Stimulated activated naive B cell treated with anti-CD40 and anti-IgM and Interleukin-4, amounts not matched to agents 10 μg/mL and 1 μg/mL and 100 μg/mL, for 72 hours (primary cell): ENCODE data around the gene ACSL1.

Source experiments
- ATAC-seq, 2 donors: fragments of 150-1000 bp; cut with Tn5 transposase; replicated peaks; 2 replicates each; pipeline ENCODE4 v1.10.0; 2021; ENCODE audit warnings: moderate library complexity in 1 of 2
- DNase-seq: peaks from one replicate; pipeline ENCODE4 v3.0.0; 2021
- H3K27ac Mint-ChIP-seq: one replicate; pipeline ENCODE4 v1.8.0; 2022; ENCODE audit warnings: mild to moderate bottlenecking, mixed read lengths
- H3K27me3 Mint-ChIP-seq, 2 donors: one replicate each; pipeline ENCODE4 v1.8.0; 2022; ENCODE audit warnings: mixed read lengths in 2 of 2
- H3K36me3 Mint-ChIP-seq, 2 donors: one replicate each; pipeline ENCODE4 v1.8.0; 2022; ENCODE audit warnings: mixed read lengths in 2 of 2, mild to moderate bottlenecking in 1 of 2
- H3K4me1 Mint-ChIP-seq, 2 donors: one replicate each; pipeline ENCODE4 v1.8.0; 2022; ENCODE audit warnings: mixed read lengths in 2 of 2, mild to moderate bottlenecking in 1 of 2
- H3K4me3 Mint-ChIP-seq, 2 donors: one replicate each; pipeline ENCODE4 v1.8.0; 2022; ENCODE audit warnings: mild to moderate bottlenecking in 2 of 2, mixed read lengths in 2 of 2, moderate library complexity in 1 of 2
- H3K9me3 Mint-ChIP-seq, 2 donors: one replicate each; pipeline ENCODE4 v1.8.0; 2022; ENCODE audit warnings: mixed read lengths in 2 of 2, mild to moderate bottlenecking in 1 of 2

Gene ACSL1

DNA sequence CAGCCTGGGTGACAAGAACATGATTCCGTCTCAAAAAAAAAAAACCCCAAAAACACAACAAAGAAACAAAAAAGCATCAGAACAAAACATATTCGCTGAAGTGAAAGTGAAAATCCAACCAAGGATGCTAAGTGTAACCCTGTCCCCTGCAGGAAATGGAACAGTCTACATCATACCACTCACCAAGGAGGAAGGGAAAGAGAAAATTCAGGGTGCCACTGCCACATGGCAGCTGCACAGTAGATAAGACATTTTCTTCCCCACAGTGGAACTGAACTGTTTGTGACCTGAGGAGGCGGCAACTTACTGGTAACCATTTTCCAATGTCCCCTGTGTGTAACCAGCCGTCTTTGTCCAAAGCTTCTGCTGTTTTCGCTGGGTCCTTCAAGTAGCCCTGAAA, 63.7 kb downstream of the ACSL1 start:
- H3K4me3 Mint-ChIP-seq = no peak overlapping the region
- no peaks in the 10 kb centered on the region for H3K27me3 Mint-ChIP-seq
- H3K4me1 Mint-ChIP-seq = peaks cover 11 to 19% of the 10 kb centered on the region in 2 donors
- H3K36me3 Mint-ChIP-seq = peaks cover 68 to 72% of the 10 kb centered on the region in 2 donors
- peak overlapping the region; percentile 57 for H3K27ac Mint-ChIP-seq
- DNase-seq = no peak
- peak; percentile 97 to 98 for ATAC-seq
- H3K9me3 Mint-ChIP-seq = no peaks in the 10 kb centered on the region

DNA sequence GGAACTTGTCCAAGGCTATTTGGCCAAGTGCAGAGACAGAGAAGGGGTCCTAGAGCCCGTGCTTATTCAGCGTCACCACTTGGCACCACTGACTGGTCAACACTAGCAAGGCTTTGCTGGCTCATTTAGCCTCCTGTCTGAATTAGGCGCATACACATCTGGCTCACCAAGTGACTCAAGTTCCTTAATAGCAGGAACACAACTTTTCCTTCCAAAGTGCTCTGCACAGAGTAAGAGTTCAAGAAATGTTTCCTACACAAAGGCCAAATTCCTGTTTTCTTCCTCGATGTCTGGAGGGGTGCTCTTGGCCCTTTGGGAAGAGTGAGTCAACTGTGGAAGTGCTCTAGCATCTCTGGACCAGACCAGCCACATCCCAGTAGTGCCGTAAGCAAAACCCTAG, 65.1 kb downstream of the ACSL1 start:
- H3K27ac Mint-ChIP-seq = no peak overlapping the region
- no peaks in the 10 kb centered on the region for H3K27me3 Mint-ChIP-seq
- peaks cover 11 to 19% of the 10 kb centered on the region in 2 donors for H3K4me1 Mint-ChIP-seq
- no peak for ATAC-seq
- peaks cover 68 to 72% of the 10 kb centered on the region in 2 donors for H3K36me3 Mint-ChIP-seq
- no peak overlapping the region for H3K4me3 Mint-ChIP-seq
- no peak for DNase-seq
- H3K9me3 Mint-ChIP-seq = no peaks in the 10 kb centered on the region

DNA sequence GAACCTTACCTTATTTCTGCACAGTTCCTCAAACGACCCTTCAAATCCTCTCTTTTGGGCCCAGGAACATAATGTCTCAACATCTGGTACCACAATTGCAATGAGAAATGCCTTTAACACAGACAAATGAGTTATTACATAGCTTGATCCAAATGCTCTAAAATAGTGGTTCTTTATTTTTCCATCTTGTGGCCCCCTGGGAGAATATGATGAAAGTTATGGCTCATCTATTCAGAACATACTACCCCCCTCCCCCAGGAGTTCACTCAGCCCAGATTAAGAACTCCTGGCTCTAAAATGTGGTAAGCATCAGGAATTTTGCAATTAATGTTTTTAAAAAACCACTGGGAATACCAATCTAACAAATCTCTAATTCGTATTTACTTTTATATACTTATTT, 68.0 kb downstream of the ACSL1 start:
- DNase-seq = no peak
- H3K36me3 Mint-ChIP-seq = peaks cover 71 to 77% of the 10 kb centered on the region in 2 donors
- H3K9me3 Mint-ChIP-seq = no peaks in the 10 kb centered on the region
- H3K27ac Mint-ChIP-seq = no peak overlapping the region
- H3K4me1 Mint-ChIP-seq = peaks cover 7 to 15% of the 10 kb centered on the region in 2 donors
- no peak for ATAC-seq
- no peak overlapping the region for H3K4me3 Mint-ChIP-seq
- no peaks in the 10 kb centered on the region for H3K27me3 Mint-ChIP-seq

DNA sequence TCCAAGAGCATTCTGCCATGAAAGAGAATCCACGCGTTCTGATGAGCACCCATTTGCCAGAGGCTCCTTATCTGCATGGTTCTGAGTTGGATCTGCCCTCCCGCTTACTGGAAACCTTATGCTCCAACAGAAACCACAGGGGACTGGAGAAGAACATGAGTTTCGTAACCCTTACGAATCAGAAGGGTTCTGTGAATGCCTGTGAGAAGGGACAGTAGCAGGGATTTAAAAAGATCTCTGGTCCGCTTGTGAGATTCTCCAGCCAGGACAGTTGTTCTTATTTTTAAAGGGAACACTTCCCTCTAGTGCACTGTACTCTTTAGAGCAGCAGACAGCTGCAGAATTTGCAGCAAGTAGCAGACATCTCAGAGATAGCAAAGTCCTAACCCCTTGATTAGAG, 69.4 kb downstream of the ACSL1 start:
- H3K27ac Mint-ChIP-seq = no peak overlapping the region
- no peaks in the 10 kb centered on the region for H3K9me3 Mint-ChIP-seq
- no peak overlapping the region for H3K4me3 Mint-ChIP-seq
- peaks cover 3 to 15% of the 10 kb centered on the region in 2 donors for H3K4me1 Mint-ChIP-seq
- H3K36me3 Mint-ChIP-seq = peaks cover 68 to 80% of the 10 kb centered on the region in 2 donors
- no peak for ATAC-seq
- no peak for DNase-seq
- no peaks in the 10 kb centered on the region for H3K27me3 Mint-ChIP-seq

DNA sequence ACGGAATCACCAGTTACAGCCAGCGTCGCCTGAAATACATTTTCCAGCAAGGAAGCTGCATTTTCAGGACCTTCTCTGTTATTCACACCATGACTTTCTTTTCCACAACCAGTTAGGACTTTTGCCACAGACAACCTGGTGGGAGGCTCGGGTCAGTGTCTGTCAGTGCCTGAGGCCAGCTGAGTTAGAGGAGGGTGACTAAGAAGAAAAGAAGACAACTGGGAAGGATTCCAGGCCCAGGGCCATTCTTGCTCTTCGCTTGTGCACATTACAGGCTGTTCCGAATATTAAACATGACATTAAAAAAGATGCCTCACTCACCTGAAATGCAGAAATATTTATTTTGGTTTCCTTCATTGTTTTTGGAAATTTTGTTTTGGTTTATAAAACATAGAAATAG, 70.5 kb downstream of the ACSL1 start:
- Mint-ChIP-seq H3K9me3 (no peaks in the 10 kb centered on the region), H3K36me3 (peaks cover 63 to 83% of the 10 kb centered on the region in 2 donors)

DNA sequence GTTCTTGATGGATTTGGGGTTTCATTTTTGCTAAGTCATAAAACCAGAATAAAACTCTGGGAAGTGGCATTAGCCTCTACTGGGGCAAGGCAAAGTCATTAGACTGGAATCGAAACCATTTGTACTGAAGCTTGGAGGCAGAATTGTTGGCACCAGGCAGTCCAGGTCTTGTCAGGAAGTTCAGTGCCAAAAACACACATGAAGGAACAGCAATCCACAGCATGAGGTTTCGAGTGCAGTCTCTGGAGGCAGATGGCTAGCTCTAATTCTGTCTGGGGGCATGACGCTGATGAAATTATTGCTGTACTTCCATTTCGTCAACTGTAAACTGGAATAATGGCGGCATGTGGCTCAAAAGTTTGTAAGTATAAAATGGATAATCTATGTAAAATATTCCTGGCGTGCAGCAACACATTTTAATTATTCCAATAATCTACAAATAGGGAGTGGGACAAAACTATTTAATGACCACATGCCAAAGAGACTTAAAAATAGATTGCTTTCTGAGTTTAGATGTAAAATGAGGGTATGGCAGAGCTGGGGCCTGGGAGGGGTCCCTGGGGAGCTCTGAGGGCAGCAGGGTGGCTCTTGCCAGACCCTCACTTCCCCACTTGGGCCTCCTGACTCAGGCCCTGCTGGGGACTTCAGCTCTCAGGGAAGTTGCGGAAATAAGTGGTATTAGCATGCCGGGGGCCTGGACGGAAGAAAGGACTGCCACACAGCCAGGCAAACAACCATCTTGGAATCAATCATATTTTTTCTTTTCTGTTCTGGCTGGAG, 73.1 kb downstream of the ACSL1 start:
- Mint-ChIP-seq H3K4me3 (no peak overlapping the region), H3K36me3 (peaks cover 53 to 78% of the 10 kb centered on the region in 2 donors), H3K4me1 (peaks cover 21 to 42% of the 10 kb centered on the region in 2 donors), H3K27me3 (no peaks in the 10 kb centered on the region), H3K27ac (no peak overlapping the region), H3K9me3 (no peaks in the 10 kb centered on the region)
- ATAC-seq (no peak), DNase-seq (no peak)

More for the DNA sequence above, 70.5 kb downstream of the ACSL1 start:
- peaks cover 11 to 26% of the 10 kb centered on the region in 2 donors for H3K4me1 Mint-ChIP-seq
- H3K4me3 Mint-ChIP-seq = no peak overlapping the region
- ATAC-seq = no peak
- no peak for DNase-seq
- no peaks in the 10 kb centered on the region for H3K27me3 Mint-ChIP-seq
- H3K27ac Mint-ChIP-seq = no peak overlapping the region

DNA sequence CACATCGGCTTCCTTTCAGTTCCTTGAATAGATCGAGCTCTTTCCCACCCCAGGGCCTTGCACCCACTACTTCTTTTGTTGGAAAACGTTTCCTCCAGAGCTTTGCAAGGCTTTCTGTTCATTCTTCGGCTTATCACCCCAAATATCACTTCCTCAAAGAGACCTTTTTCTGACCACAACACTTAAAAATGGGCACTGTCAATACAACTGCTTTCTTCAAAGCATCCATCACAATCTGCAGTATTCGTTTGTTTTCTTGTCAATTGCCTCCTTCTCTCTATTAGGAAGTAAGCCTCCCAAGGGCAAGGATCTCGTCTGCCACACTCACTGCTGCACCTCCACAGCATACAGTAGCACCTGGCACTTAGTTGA, 74.2 kb downstream of the ACSL1 start:
- Mint-ChIP-seq H3K27me3 (no peaks in the 10 kb centered on the region), H3K4me1 (peaks cover 27 to 53% of the 10 kb centered on the region in 2 donors), H3K27ac (peak overlapping the region; percentile 70), H3K36me3 (peaks cover 49 to 71% of the 10 kb centered on the region in 2 donors), H3K4me3 (no peak overlapping the region), H3K9me3 (no peaks in the 10 kb centered on the region)
- ATAC-seq = peak in 1 of 2 donors; percentile 2
- DNase-seq = no peak

DNA sequence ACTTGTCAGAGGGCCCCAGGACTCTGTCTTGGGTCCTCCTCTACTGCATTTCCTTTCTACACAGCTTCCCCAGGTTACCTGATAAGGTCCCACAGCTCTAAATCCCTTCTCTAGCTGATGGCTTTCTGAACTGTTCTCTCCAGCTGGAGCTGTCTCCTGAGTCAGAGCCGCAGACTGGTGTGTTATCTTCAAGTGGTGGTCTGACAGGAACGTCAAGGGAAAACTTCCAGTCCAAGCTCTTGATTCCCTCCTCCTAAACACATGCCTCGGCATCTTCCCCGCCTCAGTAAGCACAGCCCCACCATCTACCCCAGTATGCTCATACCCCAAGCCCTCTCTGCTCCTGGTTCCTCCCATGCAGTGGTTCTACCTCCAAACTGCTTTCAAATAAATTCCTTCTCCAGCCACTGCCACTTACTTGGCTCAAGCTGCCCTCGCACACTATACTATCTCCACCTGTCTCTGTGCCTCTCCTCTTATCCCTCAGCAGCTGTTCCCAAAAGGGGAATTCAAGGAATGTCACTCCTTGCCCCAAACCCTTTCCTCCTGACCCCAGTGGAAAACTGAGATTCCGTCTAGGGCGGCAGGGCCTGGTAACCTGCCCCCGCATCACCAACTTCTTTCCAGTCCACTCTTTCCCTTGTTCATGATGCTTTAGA, 74.7 kb downstream of the ACSL1 start:
- DNase-seq (no peak), ATAC-seq (no peak)
- Mint-ChIP-seq H3K27ac (peak overlapping the region; percentile 70), H3K27me3 (no peaks in the 10 kb centered on the region), H3K9me3 (no peaks in the 10 kb centered on the region), H3K4me3 (no peak overlapping the region), H3K36me3 (peaks cover 44 to 66% of the 10 kb centered on the region in 2 donors), H3K4me1 (peaks cover 32 to 58% of the 10 kb centered on the region in 2 donors)

DNA sequence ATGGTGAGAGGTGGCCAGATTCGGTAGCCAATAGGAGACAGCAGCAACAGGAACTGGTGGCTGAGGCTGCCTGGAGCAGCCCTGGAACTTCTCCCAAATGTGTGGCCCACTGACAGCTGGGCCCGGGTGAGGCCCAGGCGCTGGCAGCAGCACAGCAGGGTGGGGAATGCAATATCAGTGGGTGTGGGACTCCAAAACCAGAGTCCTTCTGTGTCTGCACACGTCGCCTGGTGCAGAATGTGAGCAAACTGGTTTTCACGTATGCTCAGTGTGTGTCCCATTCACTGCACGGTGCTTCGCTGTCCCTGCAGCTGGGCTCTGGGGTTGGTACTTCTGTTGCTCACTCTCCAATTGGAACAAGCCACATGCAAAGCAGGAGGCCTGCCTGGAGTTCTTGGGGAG, 77.5 kb downstream of the ACSL1 start:
- no peaks in the 10 kb centered on the region for H3K27me3 Mint-ChIP-seq
- ATAC-seq = no peak

DNA sequence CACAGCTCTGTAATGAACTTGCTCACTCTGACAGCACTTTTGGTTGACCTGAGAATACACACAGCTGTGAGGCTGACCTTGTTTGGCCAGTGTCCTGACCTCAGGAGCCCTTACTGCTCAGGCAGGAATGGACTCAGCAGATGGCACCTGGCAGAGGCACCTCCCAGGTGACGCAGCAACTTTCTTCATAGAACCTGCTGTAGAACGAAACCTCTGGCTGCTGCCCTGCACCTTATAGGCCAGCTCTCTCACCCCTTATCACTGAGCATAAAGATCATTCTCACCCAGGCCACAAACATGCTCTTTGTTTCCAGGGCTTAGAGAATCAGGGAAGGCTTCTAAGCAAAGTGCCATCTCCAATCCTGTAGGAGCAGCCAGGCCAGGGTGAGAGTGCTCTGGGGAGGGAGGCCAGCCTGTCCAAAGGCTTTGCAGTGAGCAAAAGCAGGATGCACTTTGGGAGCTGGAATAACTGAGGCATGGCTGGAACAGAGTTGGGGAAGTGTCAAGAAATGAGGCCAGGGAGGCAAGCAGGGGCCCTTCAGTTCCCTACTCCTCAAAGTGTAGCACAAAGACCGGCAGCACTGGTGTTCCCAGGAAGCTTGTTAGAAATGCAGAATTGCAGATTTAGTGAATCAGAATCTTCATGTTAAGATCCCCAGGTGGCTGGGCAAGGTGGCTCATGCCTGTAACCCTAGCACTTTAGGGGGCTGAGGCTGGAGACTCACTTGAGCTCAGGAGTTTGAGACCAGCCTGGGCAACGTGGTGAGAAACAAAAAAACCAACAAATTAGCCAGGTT, 78.5 kb downstream of the ACSL1 start:
- ATAC-seq (no peak), DNase-seq (no peak)
- H3K36me3 Mint-ChIP-seq = peaks cover 12 to 36% of the 10 kb centered on the region in 2 donors
- peak overlapping the region; percentile 63 for H3K27ac Mint-ChIP-seq
- H3K9me3 Mint-ChIP-seq = no peaks in the 10 kb centered on the region
- H3K27me3 Mint-ChIP-seq = no peaks in the 10 kb centered on the region
- peaks cover 36 to 54% of the 10 kb centered on the region in 2 donors for H3K4me1 Mint-ChIP-seq
- H3K4me3 Mint-ChIP-seq = no peak overlapping the region

More for the DNA sequence above, 77.5 kb downstream of the ACSL1 start:
- no peak for DNase-seq
- H3K27ac Mint-ChIP-seq = peak overlapping the region; percentile 32
- no peak overlapping the region for H3K4me3 Mint-ChIP-seq
- H3K9me3 Mint-ChIP-seq = no peaks in the 10 kb centered on the region
- H3K36me3 Mint-ChIP-seq = peaks cover 21 to 43% of the 10 kb centered on the region in 2 donors
- H3K4me1 Mint-ChIP-seq = peaks cover 36 to 61% of the 10 kb centered on the region in 2 donors

DNA sequence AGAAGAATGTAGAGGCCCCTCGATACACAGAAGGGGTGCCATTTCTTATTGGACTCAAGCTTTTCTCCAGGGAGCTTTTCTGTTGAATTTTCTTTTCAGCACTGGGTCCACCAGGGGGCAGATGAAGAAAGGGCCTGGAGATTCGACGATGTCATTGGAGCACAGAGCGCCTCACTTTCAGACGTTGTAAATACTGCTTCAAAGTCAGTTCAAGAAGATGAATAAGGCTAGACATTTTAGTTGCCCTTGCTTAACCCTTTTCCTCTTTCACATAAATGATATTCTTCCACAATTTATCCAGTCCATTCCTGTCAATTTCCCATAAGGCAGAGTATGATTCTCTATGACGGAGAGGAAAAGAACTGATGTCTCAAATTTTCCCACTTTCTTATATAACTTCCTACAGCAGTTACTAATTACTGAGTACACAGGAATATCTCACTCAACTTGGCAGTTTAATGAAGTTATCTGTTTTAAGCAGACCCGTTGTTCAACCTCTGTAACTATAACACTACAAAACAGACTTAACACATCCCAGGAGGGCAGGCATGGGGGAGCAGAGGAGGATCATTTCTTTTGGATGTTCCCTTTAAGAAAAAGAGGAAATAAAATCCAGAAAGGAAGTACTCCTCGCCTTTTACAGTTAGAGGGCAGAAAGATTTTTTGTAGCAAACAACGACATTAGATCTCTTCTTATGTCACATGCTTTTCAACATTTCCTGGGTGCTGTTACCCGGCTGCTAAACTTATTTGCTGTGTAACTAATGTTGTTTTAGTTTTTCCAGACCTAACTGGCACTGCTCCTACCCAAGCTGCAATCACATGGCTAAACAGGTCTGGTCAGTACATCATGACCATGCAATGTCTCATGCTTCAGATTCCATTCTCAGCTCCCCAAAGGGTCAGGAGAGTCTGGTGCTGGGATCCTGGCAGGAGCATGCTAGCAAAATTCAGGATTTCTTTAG, 79.7 kb downstream of the ACSL1 start:
- Mint-ChIP-seq H3K27me3 (no peaks in the 10 kb centered on the region), H3K27ac (peak overlapping the region; percentile 4)
- DNase-seq = peak; percentile 35

DNA sequence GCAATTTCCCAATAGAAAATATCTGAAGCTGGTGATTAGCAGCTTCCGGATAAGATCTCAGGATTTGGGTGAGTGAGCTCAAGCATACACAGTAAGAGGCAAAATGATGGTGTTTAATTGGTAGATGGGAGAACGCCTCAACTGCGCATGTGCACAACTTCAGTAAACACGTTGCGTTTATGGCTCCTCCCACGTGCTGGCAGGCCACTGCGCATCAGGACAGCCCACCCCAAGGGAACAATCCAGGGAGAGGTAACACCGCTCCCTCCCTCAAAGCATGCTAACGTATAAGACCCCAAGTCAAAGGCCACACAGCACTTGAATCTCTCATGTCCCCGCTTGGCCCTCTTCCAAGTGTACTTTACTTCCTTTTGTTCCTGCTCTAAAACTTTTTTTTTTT, 81.5 kb downstream of the ACSL1 start:
- H3K4me3 Mint-ChIP-seq = no peak overlapping the region
- ATAC-seq = no peak
- H3K27ac Mint-ChIP-seq = no peak overlapping the region

More for the DNA sequence above, 79.7 kb downstream of the ACSL1 start:
- Mint-ChIP-seq H3K4me3 (no peak overlapping the region), H3K36me3 (peaks cover 10 to 27% of the 10 kb centered on the region in 2 donors), H3K9me3 (no peaks in the 10 kb centered on the region), H3K4me1 (peaks cover 31 to 44% of the 10 kb centered on the region in 2 donors)
- peak; percentile 74 to 77 for ATAC-seq

DNA sequence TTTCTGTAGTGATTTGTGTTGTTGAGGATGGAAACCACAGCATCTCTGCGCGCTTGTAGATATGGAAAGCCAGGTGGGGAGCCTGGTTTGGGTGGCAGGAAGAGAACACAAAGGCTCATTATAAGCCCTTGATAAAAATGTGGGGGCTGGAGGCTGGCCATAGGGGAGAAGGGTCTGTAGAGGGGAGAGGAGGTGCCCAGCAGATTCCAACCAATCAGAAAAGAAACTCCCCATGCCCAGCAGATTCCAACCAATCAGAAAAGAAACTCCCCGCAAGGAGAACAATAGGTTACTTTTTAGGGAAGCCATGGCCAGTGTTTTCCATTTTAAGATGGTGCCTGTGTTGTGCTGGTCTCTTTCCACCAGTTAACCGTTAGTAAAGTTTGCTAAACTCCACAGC, 82.1 kb downstream of the ACSL1 start:
- no peak for DNase-seq
- Mint-ChIP-seq H3K4me3 (peak overlapping the region in 1 of 2 donors; percentile 14), H3K27me3 (no peaks in the 10 kb centered on the region), H3K9me3 (peaks cover 0 to 1% of the 10 kb centered on the region in 2 donors), H3K27ac (no peak overlapping the region), H3K36me3 (peaks cover 5 to 15% of the 10 kb centered on the region in 2 donors), H3K4me1 (peaks cover 27 to 28% of the 10 kb centered on the region in 2 donors)
- ATAC-seq = no peak

More for the DNA sequence above, 81.5 kb downstream of the ACSL1 start:
- Mint-ChIP-seq H3K27me3 (no peaks in the 10 kb centered on the region), H3K4me1 (peaks cover 29 to 34% of the 10 kb centered on the region in 2 donors), H3K36me3 (peaks cover 5 to 15% of the 10 kb centered on the region in 2 donors), H3K9me3 (peaks cover 0 to 1% of the 10 kb centered on the region in 2 donors)
- DNase-seq = no peak
